ENCODE measurements around the gene SPIRE1. TPM values are rescaled to one million over a fixed set of nuclear protein-coding genes. Genes with fewer than 3 reads are reported as not detected.

Gene SPIRE1
- polyA plus RNA-seq, 4 donors: 1.6 to 4.0 (median 2.1) TPM

GRCh38 chr18:12478269-12479047 is 179.4 kb downstream of the SPIRE1 start:
- Histone ChIP-seq H3K9me3 (ENCODE audit: control insufficient read depth in 2 of 2, insufficient read depth in 1 of 2, low read depth in 1 of 2, low read length in 1 of 2) (no peaks in the 10 kb centered on the region), H3K36me3 (ENCODE audit: control insufficient read depth in 3 of 3, insufficient read depth in 2 of 3, low read depth in 1 of 3, low read length in 3 of 3) (peaks cover 0 to 7% (median 0%) of the 10 kb centered on the region in 3 donors), H3K4me1 (ENCODE audit: control insufficient read depth in 3 of 3, insufficient read depth in 2 of 3, low read depth in 1 of 3, low read length in 2 of 3) (no peaks in the 10 kb centered on the region), H3K4me3 (ENCODE audit: low read depth in 1 of 3, low read length in 3 of 3) (no peak overlapping the region), H3K27me3 (ENCODE audit: control insufficient read depth in 3 of 3, insufficient read depth in 3 of 3, low read length in 3 of 3) (peaks cover 0 to 2% (median 0%) of the 10 kb centered on the region in 3 donors), H3K27ac (ENCODE audit: low read depth in 1 of 3, low read length in 2 of 3) (no peak overlapping the region)
- no peak for DNase-seq
- WGBS, 3 donors: 96 to 97% (median 97%) methylated on average over 12 of the region's 12 CpGs
- no peak for FAIRE-seq

- DNase-seq (no peak), FAIRE-seq (no peak)
- no peaks in the 10 kb centered on the region for H3K4me1 ChIP-seq (ENCODE audit: control insufficient read depth in 3 of 3, insufficient read depth in 2 of 3, low read depth in 1 of 3, low read length in 2 of 3)
- no peak overlapping the region for H3K4me3 ChIP-seq (ENCODE audit: low read depth in 1 of 3, low read length in 3 of 3)
- peaks cover 0 to 7% (median 0%) of the 10 kb centered on the region in 3 donors for H3K36me3 ChIP-seq (ENCODE audit: control insufficient read depth in 3 of 3, insufficient read depth in 2 of 3, low read depth in 1 of 3, low read length in 3 of 3)
- 89 to 94% (median 90%) methylated on average over 11 of the region's 11 CpGs for WGBS, 3 donors
- H3K9me3 ChIP-seq (ENCODE audit: control insufficient read depth in 2 of 2, insufficient read depth in 1 of 2, low read depth in 1 of 2, low read length in 1 of 2): no peaks in the 10 kb centered on the region
- H3K27me3 ChIP-seq (ENCODE audit: control insufficient read depth in 3 of 3, insufficient read depth in 3 of 3, low read length in 3 of 3): peaks cover 0 to 2% (median 0%) of the 10 kb centered on the region in 3 donors
- H3K27ac ChIP-seq (ENCODE audit: low read depth in 1 of 3, low read length in 2 of 3): no peak overlapping the region
These were observed 180.3 kb downstream of the SPIRE1 start for GRCh38 chr18:12477606-12478005.

- H3K36me3 ChIP-seq (ENCODE audit: control insufficient read depth in 3 of 3, insufficient read depth in 2 of 3, low read depth in 1 of 3, low read length in 3 of 3): peaks cover 0 to 7% (median 0%) of the 10 kb centered on the region in 3 donors
- DNase-seq (no peak), FAIRE-seq (no peak)
- H3K27me3 ChIP-seq (ENCODE audit: control insufficient read depth in 3 of 3, insufficient read depth in 3 of 3, low read length in 3 of 3): peaks cover 0 to 2% (median 0%) of the 10 kb centered on the region in 3 donors
- no peaks in the 10 kb centered on the region for H3K4me1 ChIP-seq (ENCODE audit: control insufficient read depth in 3 of 3, insufficient read depth in 2 of 3, low read depth in 1 of 3, low read length in 2 of 3)
- no peaks in the 10 kb centered on the region for H3K9me3 ChIP-seq (ENCODE audit: control insufficient read depth in 2 of 2, insufficient read depth in 1 of 2, low read depth in 1 of 2, low read length in 1 of 2)
- WGBS, 3 donors: 82 to 90% (median 85%) methylated on average over 2 of the region's 2 CpGs
- no peak overlapping the region for H3K4me3 ChIP-seq (ENCODE audit: low read depth in 1 of 3, low read length in 3 of 3)
- no peak overlapping the region for H3K27ac ChIP-seq (ENCODE audit: low read depth in 1 of 3, low read length in 2 of 3)
These were observed 181.0 kb downstream of the SPIRE1 start for GRCh38 chr18:12476955-12477354.

GRCh38 chr18:12474876-12475275 is 183.0 kb downstream of the SPIRE1 start:
- FAIRE-seq (no peak), DNase-seq (no peak)
- Histone ChIP-seq H3K27ac (ENCODE audit: low read depth in 1 of 3, low read length in 2 of 3) (no peak overlapping the region), H3K4me3 (ENCODE audit: low read depth in 1 of 3, low read length in 3 of 3) (no peak overlapping the region), H3K36me3 (ENCODE audit: control insufficient read depth in 3 of 3, insufficient read depth in 2 of 3, low read depth in 1 of 3, low read length in 3 of 3) (peaks cover 0 to 7% (median 0%) of the 10 kb centered on the region in 3 donors), H3K27me3 (ENCODE audit: control insufficient read depth in 3 of 3, insufficient read depth in 3 of 3, low read length in 3 of 3) (no peaks in the 10 kb centered on the region), H3K4me1 (ENCODE audit: control insufficient read depth in 3 of 3, insufficient read depth in 2 of 3, low read depth in 1 of 3, low read length in 2 of 3) (no peaks in the 10 kb centered on the region), H3K9me3 (ENCODE audit: control insufficient read depth in 2 of 2, insufficient read depth in 1 of 2, low read depth in 1 of 2, low read length in 1 of 2) (no peaks in the 10 kb centered on the region)
- 69 to 81% (median 76%) methylated on average over 4 of the region's 4 CpGs for WGBS, 3 donors

GRCh38 chr18:12474146-12474545 is 183.8 kb downstream of the SPIRE1 start:
- H3K4me1 ChIP-seq (ENCODE audit: control insufficient read depth in 3 of 3, insufficient read depth in 2 of 3, low read depth in 1 of 3, low read length in 2 of 3): no peaks in the 10 kb centered on the region
- DNase-seq: no peak
- H3K36me3 ChIP-seq (ENCODE audit: control insufficient read depth in 3 of 3, insufficient read depth in 2 of 3, low read depth in 1 of 3, low read length in 3 of 3): peaks cover 0 to 6% (median 0%) of the 10 kb centered on the region in 3 donors
- H3K27me3 ChIP-seq (ENCODE audit: control insufficient read depth in 3 of 3, insufficient read depth in 3 of 3, low read length in 3 of 3): no peaks in the 10 kb centered on the region
- H3K27ac ChIP-seq (ENCODE audit: low read depth in 1 of 3, low read length in 2 of 3): no peak overlapping the region
- no peaks in the 10 kb centered on the region for H3K9me3 ChIP-seq (ENCODE audit: control insufficient read depth in 2 of 2, insufficient read depth in 1 of 2, low read depth in 1 of 2, low read length in 1 of 2)
- no peak for FAIRE-seq
- H3K4me3 ChIP-seq (ENCODE audit: low read depth in 1 of 3, low read length in 3 of 3): no peak overlapping the region

GRCh38 chr18:12470382-12471075 is 187.4 kb downstream of the SPIRE1 start:
- Histone ChIP-seq H3K4me3 (ENCODE audit: low read depth in 1 of 3, low read length in 3 of 3) (no peak overlapping the region), H3K9me3 (ENCODE audit: control insufficient read depth in 2 of 2, insufficient read depth in 1 of 2, low read depth in 1 of 2, low read length in 1 of 2) (no peaks in the 10 kb centered on the region), H3K4me1 (ENCODE audit: control insufficient read depth in 3 of 3, insufficient read depth in 2 of 3, low read depth in 1 of 3, low read length in 2 of 3) (no peaks in the 10 kb centered on the region), H3K36me3 (ENCODE audit: control insufficient read depth in 3 of 3, insufficient read depth in 2 of 3, low read depth in 1 of 3, low read length in 3 of 3) (no peaks in the 10 kb centered on the region), H3K27ac (ENCODE audit: low read depth in 1 of 3, low read length in 2 of 3) (no peak overlapping the region), H3K27me3 (ENCODE audit: control insufficient read depth in 3 of 3, insufficient read depth in 3 of 3, low read length in 3 of 3) (no peaks in the 10 kb centered on the region)
- FAIRE-seq (no peak), DNase-seq (no peak)
- WGBS, 3 donors: 80 to 88% (median 85%) methylated on average over 7 of the region's 7 CpGs

- Histone ChIP-seq H3K36me3 (ENCODE audit: control insufficient read depth in 3 of 3, insufficient read depth in 2 of 3, low read depth in 1 of 3, low read length in 3 of 3) (no peaks in the 10 kb centered on the region), H3K9me3 (ENCODE audit: control insufficient read depth in 2 of 2, insufficient read depth in 1 of 2, low read depth in 1 of 2, low read length in 1 of 2) (no peaks in the 10 kb centered on the region), H3K4me1 (ENCODE audit: control insufficient read depth in 3 of 3, insufficient read depth in 2 of 3, low read depth in 1 of 3, low read length in 2 of 3) (no peaks in the 10 kb centered on the region), H3K27ac (ENCODE audit: low read depth in 1 of 3, low read length in 2 of 3) (no peak overlapping the region), H3K27me3 (ENCODE audit: control insufficient read depth in 3 of 3, insufficient read depth in 3 of 3, low read length in 3 of 3) (no peaks in the 10 kb centered on the region), H3K4me3 (ENCODE audit: low read depth in 1 of 3, low read length in 3 of 3) (no peak overlapping the region)
- FAIRE-seq (no peak), DNase-seq (no peak)
- 88 to 92% (median 90%) methylated on average over 4 of the region's 4 CpGs for WGBS, 3 donors
These were observed 189.5 kb downstream of the SPIRE1 start for GRCh38 chr18:12468445-12468844.

- Histone ChIP-seq H3K4me1 (ENCODE audit: control insufficient read depth in 3 of 3, insufficient read depth in 2 of 3, low read depth in 1 of 3, low read length in 2 of 3) (peaks cover 0 to 7% (median 0%) of the 10 kb centered on the region in 3 donors), H3K27ac (ENCODE audit: low read depth in 1 of 3, low read length in 2 of 3) (peak overlapping the region in 1 of 3 donors; percentile 21), H3K4me3 (ENCODE audit: low read depth in 1 of 3, low read length in 3 of 3) (no peak overlapping the region), H3K27me3 (ENCODE audit: control insufficient read depth in 3 of 3, insufficient read depth in 3 of 3, low read length in 3 of 3) (no peaks in the 10 kb centered on the region), H3K9me3 (ENCODE audit: control insufficient read depth in 2 of 2, insufficient read depth in 1 of 2, low read depth in 1 of 2, low read length in 1 of 2) (no peaks in the 10 kb centered on the region), H3K36me3 (ENCODE audit: control insufficient read depth in 3 of 3, insufficient read depth in 2 of 3, low read depth in 1 of 3, low read length in 3 of 3) (peaks cover 0 to 8% (median 0%) of the 10 kb centered on the region in 3 donors)
- DNase-seq: peak in 1 of 2 donors; percentile 51
- FAIRE-seq: no peak
- WGBS, 3 donors: 59 to 80% (median 73%) methylated on average over 9 of the region's 9 CpGs
These were observed 193.2 kb downstream of the SPIRE1 start for GRCh38 chr18:12464731-12465130.

Data from small intestine (tissue), 7 donors.